Kidney (tissue), 14 donors: Measurements from ENCODE around the gene METTL17. TPM values are rescaled to one million over a fixed set of nuclear protein-coding genes. Genes with fewer than 3 reads are reported as not detected.

Experiments used
- DNase-seq, 5 donors: peaks; one replicate each; pipeline ENCODE4 v3.0.0-alpha.2; 2013 to 2020
- FAIRE-seq: peaks from 2 replicates; lab custom pipeline; 2012; peaks lifted over from hg19 to GRCh38; lab: Jason Lieb, UNC
- H3K27ac ChIP-seq, 2 donors: one replicate each; pipeline ENCODE4 v1.7.0; 2013; ENCODE audit warnings: low read depth in 2 of 2, low read length in 2 of 2, inconsistent platforms in 1 of 2
- H3K27me3 ChIP-seq: one replicate; pipeline ENCODE4 v1.7.1; 2013; ENCODE audit warnings: low read length, inconsistent platforms; ENCODE audit not compliant: control insufficient read depth, insufficient read depth
- H3K36me3 ChIP-seq, 3 donors: one replicate each; pipeline versions ENCODE4 v1.7.0 to v1.7.1; 2013; ENCODE audit warnings: low read length in 3 of 3, control low read depth in 1 of 3, inconsistent platforms in 1 of 3; ENCODE audit not compliant: insufficient read depth in 3 of 3, control insufficient read depth in 2 of 3
- H3K4me1 ChIP-seq, 3 donors: one replicate each; pipeline versions ENCODE4 v1.7.0 to v1.7.1; 2013; ENCODE audit warnings: low read length in 3 of 3, inconsistent platforms in 1 of 3, low read depth in 1 of 3; ENCODE audit not compliant: control insufficient read depth in 2 of 3, insufficient read depth in 2 of 3
- H3K4me3 ChIP-seq, 3 donors: one replicate each; pipeline versions ENCODE4 v1.7.0 to v1.8.1; 2013; ENCODE audit warnings: low read length in 3 of 3, control low read depth in 1 of 3, inconsistent platforms in 1 of 3
- H3K9ac ChIP-seq, 3 donors: one replicate each; pipeline versions ENCODE4 v1.7.0 to v1.7.1; 2013; ENCODE audit warnings: low read length in 3 of 3, control low read depth in 1 of 3, inconsistent platforms in 1 of 3
- H3K9me3 ChIP-seq, 3 donors: one replicate each; pipeline versions ENCODE4 v1.7.0 to v1.7.1; 2013; ENCODE audit warnings: low read length in 3 of 3, control low read depth in 1 of 3, inconsistent platforms in 1 of 3; ENCODE audit not compliant: control insufficient read depth in 2 of 3, insufficient read depth in 1 of 3
- intact Hi-C: fragments of 100-400 bp; cut with DNase I; formaldehyde crosslinking; loops from one replicate; pipeline ENCODE4 v1.11.1; 2022
- polyA plus RNA-seq: library from polyadenylated mRNA; stranded (reverse); fragments of 350-450 nt; fragmentation: Illumina TruSeq; extraction: RNeasy Lipid Tissue Mini Kit (QIAGEN cat#74804); gene quantifications from one replicate; pipeline ENCODE4 v1.2.3, GENCODE V29; 2014; ENCODE audit warnings: low read depth, low replicate concordance; ENCODE audit not compliant: insufficient read depth
- total RNA-seq: library from RNA; stranded (reverse); fragmentation: NEBNext Ultra II Directional; extraction: Animal tissue kit (Norgen Biotek cat#: 25700); gene quantifications from one replicate; pipeline ENCODE4 v1.2.1, GENCODE V29; 2021
- TF ChIP-seq, protein P1 (sequence below): IDR thresholded peaks from 3 replicates; pipeline ENCODE4 v1.5.1; 2012; ENCODE audit warnings: mild to moderate bottlenecking, moderate library complexity, borderline replicate concordance; ENCODE audit not compliant: insufficient read depth; ENCODE audit errors: extremely low read depth
- donor health status: control.
- donor health status: control.
- donor health status: control.
- donor health status: control.
- donor health status: control.
- donor health status: DM: yes; HTN: yes; CAD: no.
- donor health status: Normal renal cell carcinoma (clear cell type).

The METTL17 gene
- total and polyA plus RNA-seq, 2 donors from 2014 or later = 53.2 to 68.6 TPM

DNA sequence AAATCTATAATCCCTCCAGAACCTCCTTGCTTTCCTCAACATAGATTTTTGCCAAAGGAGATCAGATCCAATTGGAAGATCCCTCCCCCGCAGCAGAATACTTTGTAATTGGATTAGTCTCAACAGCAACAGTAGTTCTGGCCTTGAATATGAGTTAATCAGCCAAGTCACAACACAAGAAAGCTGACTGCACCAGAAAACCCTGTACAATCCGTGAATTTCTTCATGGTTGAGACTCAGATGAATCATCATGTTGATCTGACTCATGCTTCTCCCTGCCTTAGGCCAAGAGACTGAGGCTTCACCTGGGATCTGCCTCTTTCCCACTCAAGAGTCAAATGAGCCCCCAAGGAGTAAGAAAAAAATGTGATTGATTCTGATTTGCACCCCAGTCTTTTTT, 3.0 kb upstream of the METTL17 start:
- DNase-seq (no peak), FAIRE-seq (no peak)
- H3K9me3 ChIP-seq = no peaks in the 10 kb centered on the region
- no peak overlapping the region for H3K4me3 ChIP-seq
- no peak overlapping the region for H3K9ac ChIP-seq
- no peaks in the 10 kb centered on the region for H3K36me3 ChIP-seq
- TF ChIP-seq, protein P1, sequence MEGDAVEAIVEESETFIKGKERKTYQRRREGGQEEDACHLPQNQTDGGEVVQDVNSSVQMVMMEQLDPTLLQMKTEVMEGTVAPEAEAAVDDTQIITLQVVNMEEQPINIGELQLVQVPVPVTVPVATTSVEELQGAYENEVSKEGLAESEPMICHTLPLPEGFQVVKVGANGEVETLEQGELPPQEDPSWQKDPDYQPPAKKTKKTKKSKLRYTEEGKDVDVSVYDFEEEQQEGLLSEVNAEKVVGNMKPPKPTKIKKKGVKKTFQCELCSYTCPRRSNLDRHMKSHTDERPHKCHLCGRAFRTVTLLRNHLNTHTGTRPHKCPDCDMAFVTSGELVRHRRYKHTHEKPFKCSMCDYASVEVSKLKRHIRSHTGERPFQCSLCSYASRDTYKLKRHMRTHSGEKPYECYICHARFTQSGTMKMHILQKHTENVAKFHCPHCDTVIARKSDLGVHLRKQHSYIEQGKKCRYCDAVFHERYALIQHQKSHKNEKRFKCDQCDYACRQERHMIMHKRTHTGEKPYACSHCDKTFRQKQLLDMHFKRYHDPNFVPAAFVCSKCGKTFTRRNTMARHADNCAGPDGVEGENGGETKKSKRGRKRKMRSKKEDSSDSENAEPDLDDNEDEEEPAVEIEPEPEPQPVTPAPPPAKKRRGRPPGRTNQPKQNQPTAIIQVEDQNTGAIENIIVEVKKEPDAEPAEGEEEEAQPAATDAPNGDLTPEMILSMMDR = no peak
- H3K27ac ChIP-seq = no peak overlapping the region
- peaks cover 6 to 16% (median 13%) of the 10 kb centered on the region in 3 donors for H3K4me1 ChIP-seq
- no peaks in the 10 kb centered on the region for H3K27me3 ChIP-seq
- intact Hi-C loops = no loop called here

DNA sequence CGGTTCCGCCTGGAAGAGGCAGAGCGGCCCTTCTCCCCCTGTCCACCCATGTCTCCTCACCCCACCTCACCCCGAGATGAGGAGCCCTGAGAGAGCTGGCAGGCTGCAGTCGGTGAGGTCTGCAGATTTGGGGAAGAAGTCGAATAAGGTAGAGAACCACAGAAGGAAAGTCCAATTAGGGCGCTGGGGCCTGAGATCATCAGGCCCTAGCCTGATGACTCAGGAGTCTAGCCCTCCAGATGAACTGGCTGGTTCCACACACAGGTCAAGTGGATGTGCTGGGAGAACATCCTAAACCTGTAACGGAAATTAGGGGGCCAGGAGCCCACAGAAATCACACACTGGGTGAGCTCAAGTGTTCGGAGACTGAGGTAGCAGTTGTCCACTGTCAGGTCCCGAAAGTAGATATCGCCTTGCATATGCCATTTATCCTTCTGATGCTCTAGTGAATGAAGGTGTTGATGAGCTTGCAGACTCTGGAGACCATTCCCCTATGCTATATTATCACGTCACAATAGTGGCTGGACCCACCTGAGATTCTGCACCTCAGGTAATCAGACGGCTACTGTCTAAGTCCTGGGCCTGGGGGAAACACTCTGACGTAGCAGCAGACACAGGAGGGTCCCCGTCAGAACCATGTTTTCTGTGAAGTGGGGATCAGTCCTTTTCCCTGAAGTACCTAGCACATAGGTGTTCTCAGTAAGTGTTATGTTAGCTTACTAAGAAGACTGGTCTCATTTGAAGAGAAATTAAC, 886 bp upstream of the METTL17 start:
- H3K27ac ChIP-seq = peak overlapping the region; percentile 68 to 85

DNA sequence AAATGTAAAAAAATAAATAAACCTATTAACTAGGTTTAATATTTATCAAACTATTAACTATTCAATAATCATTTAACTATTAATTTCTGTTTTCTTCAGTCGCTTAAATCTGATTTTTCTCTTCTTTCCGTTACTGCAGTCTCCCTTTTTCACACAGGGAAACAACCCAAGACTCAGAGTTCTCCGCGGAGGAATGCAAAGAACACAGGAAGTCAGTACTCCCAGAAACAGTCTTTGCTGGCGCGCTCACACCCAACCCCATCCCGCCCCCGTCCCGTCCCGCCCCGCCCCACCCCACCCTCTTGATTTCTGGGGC, 351 bp upstream of the METTL17 start:
- FAIRE-seq = no peak
- Histone ChIP-seq H3K9ac (peak overlapping the region in 2 of 3 donors; percentile 26 to 63), H3K4me3 (peak overlapping the region; percentile 64 to 93 (median 66)), H3K4me1 (peaks cover 6 to 14% (median 13%) of the 10 kb centered on the region in 3 donors), H3K27ac (peak overlapping the region; percentile 20 to 85), H3K36me3 (peaks cover 11 to 17% (median 11%) of the 10 kb centered on the region in 3 donors), H3K27me3 (no peaks in the 10 kb centered on the region), H3K9me3 (no peaks in the 10 kb centered on the region)
- DNase-seq = no peak
- intact Hi-C loops = no loop called here
- TF ChIP-seq, protein P1 = no peak

More for the DNA sequence above, 886 bp upstream of the METTL17 start:
- H3K9me3 ChIP-seq = no peaks in the 10 kb centered on the region
- H3K9ac ChIP-seq = peak overlapping the region; percentile 26 to 63 (median 52)
- FAIRE-seq = no peak
- H3K36me3 ChIP-seq = peaks cover 9 to 12% (median 10%) of the 10 kb centered on the region in 3 donors
- peak in 2 of 5 donors; percentile 14 to 53 for DNase-seq
- H3K4me1 ChIP-seq = peaks cover 6 to 14% (median 13%) of the 10 kb centered on the region in 3 donors
- TF ChIP-seq, protein P1 = no peak
- H3K27me3 ChIP-seq = no peaks in the 10 kb centered on the region
- H3K4me3 ChIP-seq = peak overlapping the region; percentile 64 to 93 (median 66)
- intact Hi-C loops = no loop called here
